H4 (cell line): Measurements from ENCODE around the gene MORN5. TPM values are rescaled to one million over a fixed set of nuclear protein-coding genes. Genes with fewer than 3 reads are reported as not detected.

Experiments
- DNase-seq: peaks from one replicate; pipeline ENCODE4 v3.0.0-alpha.2; 2015; ENCODE audit warnings: low spot score
- total RNA-seq: library from RNA; depleted of rRNA; stranded (reverse); fragments of >200 nt; shearing (Covaris generic); gene quantifications from 2 replicates; pipeline ENCODE4 v1.2.3, GENCODE V29; 2014

The MORN5 gene
- total RNA-seq, 1 experiment from 2014 or later = not detected

GRCh38 chr9:122143876-122144405 lies 15.8 kb upstream of the MORN5 start:
- no peak for DNase-seq

GRCh38 chr9:122144836-122145591 lies 14.7 kb upstream of the MORN5 start:
- DNase-seq = no peak

GRCh38 chr9:122145592-122145863 lies 14.2 kb upstream of the MORN5 start:
- DNase-seq = no peak

GRCh38 chr9:122151267-122151828 lies 8.4 kb upstream of the MORN5 start:
- no peak for DNase-seq

- no peak for DNase-seq
Observed at GRCh38 chr9:122155796-122156195, 3.9 kb upstream of the MORN5 start.

- DNase-seq = peak; percentile 50
Observed at GRCh38 chr9:122158202-122158601, 1.5 kb upstream of the MORN5 start.

- DNase-seq = no peak
Observed at GRCh38 chr9:122159925-122160246, 178 bp downstream of the MORN5 start.

GRCh38 chr9:122162415-122162814 lies 2.7 kb downstream of the MORN5 start:
- no peak for DNase-seq

- DNase-seq = no peak
Observed at GRCh38 chr9:122164286-122164685, 4.6 kb downstream of the MORN5 start.

GRCh38 chr9:122168356-122168755 lies 8.6 kb downstream of the MORN5 start:
- no peak for DNase-seq

GRCh38 chr9:122172131-122172530 lies 12.4 kb downstream of the MORN5 start:
- no peak for DNase-seq

GRCh38 chr9:122173670-122174069 lies 14.0 kb downstream of the MORN5 start:
- DNase-seq = no peak

- DNase-seq = no peak
Observed at GRCh38 chr9:122176916-122177315, 17.2 kb downstream of the MORN5 start.

GRCh38 chr9:122179054-122179689 lies 19.5 kb downstream of the MORN5 start:
- no peak for DNase-seq

GRCh38 chr9:122179690-122180074 lies 20.0 kb downstream of the MORN5 start:
- peak; percentile 33 for DNase-seq

- DNase-seq = peak; percentile 84
Observed at GRCh38 chr9:122180633-122181032, 20.9 kb downstream of the MORN5 start.

- DNase-seq = no peak
Observed at GRCh38 chr9:122183501-122183900, 23.8 kb downstream of the MORN5 start.

- DNase-seq = no peak
Observed at GRCh38 chr9:122184551-122184950, 24.8 kb downstream of the MORN5 start.

GRCh38 chr9:122186301-122186700 lies 26.6 kb downstream of the MORN5 start:
- no peak for DNase-seq

- DNase-seq = no peak
Observed at GRCh38 chr9:122186777-122187470, 27.2 kb downstream of the MORN5 start.

- no peak for DNase-seq
Observed at GRCh38 chr9:122188369-122188768, 28.7 kb downstream of the MORN5 start.

- DNase-seq = peak; percentile 53
Observed at GRCh38 chr9:122190597-122191381, 31.1 kb downstream of the MORN5 start.
